ENCODE results near the gene CNIH3. TPM values are rescaled to one million over a fixed set of nuclear protein-coding genes. Genes with fewer than 3 reads are reported as not detected.

CNIH3 gene
- total and polyA plus RNA-seq, 2 of the 4 experiments (the other 2 are of a cell fraction): 2.0 to 2.9 TPM

DNA sequence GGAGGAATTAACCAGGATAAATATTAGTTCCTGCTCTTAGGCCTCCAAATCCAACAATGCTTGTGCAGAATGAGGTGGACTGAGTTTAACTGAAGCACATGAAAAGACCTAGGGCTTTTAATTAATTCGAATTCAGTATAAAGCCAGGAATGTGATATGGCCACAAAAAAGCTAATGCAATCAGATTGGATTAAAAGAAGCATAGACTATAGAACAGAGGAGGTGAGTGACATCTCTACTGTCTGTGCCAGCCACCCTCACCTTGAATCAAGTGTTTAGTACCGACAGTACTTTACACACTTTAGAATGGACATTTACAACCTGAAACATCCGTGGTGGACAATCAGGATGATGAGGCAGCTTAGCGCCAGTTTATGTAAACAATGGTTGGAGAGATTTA is 62.1 kb downstream of the CNIH3 start:
- Histone ChIP-seq H3K23ac (ENCODE audit: low read depth, low read length) (no peak overlapping the region), H3K27me3 (ENCODE audit: control insufficient read depth, insufficient read depth, low read length) (no peaks in the 10 kb centered on the region; the same call in 1 of the 2 replicates), H3K36me3 (ENCODE audit: control insufficient read depth, insufficient read depth, low read length) (no peaks in the 10 kb centered on the region), H3K4me2 (ENCODE audit: low read depth, low read length) (no peak overlapping the region), H4K20me1 (ENCODE audit: insufficient read depth, low read length) (no peaks in the 10 kb centered on the region), H2AK9ac (replicated peaks; ENCODE audit: low read depth, low read length, poor library complexity) (no peak overlapping the region), H3K27ac (ENCODE audit: insufficient read depth, low read length) (no peak overlapping the region), H3K9me1 (ENCODE audit: insufficient read depth, low read length) (no peaks in the 10 kb centered on the region), H2AK5ac (ENCODE audit: low read depth, low read length) (no peak overlapping the region), H2BK120ac (ENCODE audit: low read depth, low read length) (no peak overlapping the region), H2BK15ac (ENCODE audit: low read depth, low read length) (no peak overlapping the region), H2BK5ac (ENCODE audit: low read depth, low read length, poor library complexity, severe bottlenecking) (no peak overlapping the region), H3K18ac (ENCODE audit: low read depth, low read length) (no peak overlapping the region), H4K91ac (ENCODE audit: insufficient read depth, low read depth, low read length) (no peak overlapping the region), H3K14ac (replicated peaks; ENCODE audit: low read depth, low read length) (no peak overlapping the region), H3K79me1 (ENCODE audit: low read depth in 1 of 2, low read length in 2 of 2) (0 out of 4 replicates have a peak, but pooled peaks cover 0 to 2% of the 10 kb centered on the region in 2 experiments), H3K9me3 (ENCODE audit: control insufficient read depth, insufficient read depth, low read length) (no peaks in the 10 kb centered on the region), H3K9ac (ENCODE audit: low read depth, low read length) (no peak overlapping the region), H3K4me1 (ENCODE audit: control insufficient read depth, insufficient read depth, low read length) (no peaks in the 10 kb centered on the region), H3K4me3 (ENCODE audit: insufficient read depth, low read depth, low read length) (no peak overlapping the region), H2BK20ac (ENCODE audit: low read depth, low read length) (no peak overlapping the region), H3K4ac (ENCODE audit: low read depth, low read length) (no peak overlapping the region), H2AFZ (replicated peaks; ENCODE audit: low read length, poor library complexity) (no peak overlapping the region), H4K8ac (ENCODE audit: low read depth in 2 of 2, low read length in 2 of 2) (no peak overlapping the region), H4K5ac (ENCODE audit: low read depth, low read length) (no peak overlapping the region), H3K56ac (ENCODE audit: extremely low read depth, insufficient read depth, low read length) (no peak overlapping the region)
- ChIA-PET CTCF (interaction anchor here (1.3 kb wide), 1 partner anchor 244 kb away, joined by 3 read pairs; no protein-coding TSS in a partner anchor), POLR2A (ENCODE audit: unreplicated experiment) (no interaction called here)
- DNase-seq: no peak
- no peak for ATAC-seq (ENCODE audit: low read depth)
- dilution Hi-C loops (cut with HindIII; ENCODE audit: low sequenced_read_pairs, unreplicated experiment) (no loop called here), in situ Hi-C loops (cut with MboI; ENCODE audit: low sequenced_read_pairs) (no loop called here), intact Hi-C loops (cut with micrococcal nuclease) (no loop called here)
- no TSS peak for BruUV-seq (replicated peaks)
- no CpG with 5 or more reads among the region's 4 CpGs for WGBS, 2 experiments (ENCODE audit: extremely low coverage in 2 of 2, insufficient read length in 1 of 2)
- TF ChIP-seq RCOR1 (IDR thresholded peaks at IDR 0.05; ENCODE audit: insufficient replicate concordance, low read length): no peak
- no peak for TF ChIP-seq CHD1 (IDR thresholded peaks at IDR 0.05; ENCODE audit: low read depth, low read length)
- no peak for TF ChIP-seq FOS (IDR thresholded peaks at IDR 0.05; ENCODE audit: low read depth, low read length)
- TF ChIP-seq NFE2L2 (IDR thresholded peaks at IDR 0.05; ENCODE audit: low read depth, low read length): no peak
- no peak for TF ChIP-seq SMC3 (IDR thresholded peaks at IDR 0.05; ENCODE audit: low read depth, low read length)
- TF ChIP-seq MXI1 (IDR thresholded peaks at IDR 0.05; ENCODE audit: borderline replicate concordance, low read depth, low read length): no peak
- TF ChIP-seq, protein P1, sequence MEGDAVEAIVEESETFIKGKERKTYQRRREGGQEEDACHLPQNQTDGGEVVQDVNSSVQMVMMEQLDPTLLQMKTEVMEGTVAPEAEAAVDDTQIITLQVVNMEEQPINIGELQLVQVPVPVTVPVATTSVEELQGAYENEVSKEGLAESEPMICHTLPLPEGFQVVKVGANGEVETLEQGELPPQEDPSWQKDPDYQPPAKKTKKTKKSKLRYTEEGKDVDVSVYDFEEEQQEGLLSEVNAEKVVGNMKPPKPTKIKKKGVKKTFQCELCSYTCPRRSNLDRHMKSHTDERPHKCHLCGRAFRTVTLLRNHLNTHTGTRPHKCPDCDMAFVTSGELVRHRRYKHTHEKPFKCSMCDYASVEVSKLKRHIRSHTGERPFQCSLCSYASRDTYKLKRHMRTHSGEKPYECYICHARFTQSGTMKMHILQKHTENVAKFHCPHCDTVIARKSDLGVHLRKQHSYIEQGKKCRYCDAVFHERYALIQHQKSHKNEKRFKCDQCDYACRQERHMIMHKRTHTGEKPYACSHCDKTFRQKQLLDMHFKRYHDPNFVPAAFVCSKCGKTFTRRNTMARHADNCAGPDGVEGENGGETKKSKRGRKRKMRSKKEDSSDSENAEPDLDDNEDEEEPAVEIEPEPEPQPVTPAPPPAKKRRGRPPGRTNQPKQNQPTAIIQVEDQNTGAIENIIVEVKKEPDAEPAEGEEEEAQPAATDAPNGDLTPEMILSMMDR (conservative IDR thresholded peaks at IDR 0.05; ENCODE audit: low read depth, low read length): no peak
- no peak for TF ChIP-seq BHLHE40 (IDR thresholded peaks at IDR 0.05; ENCODE audit: low read depth, low read length)
- TF ChIP-seq, protein P2, sequence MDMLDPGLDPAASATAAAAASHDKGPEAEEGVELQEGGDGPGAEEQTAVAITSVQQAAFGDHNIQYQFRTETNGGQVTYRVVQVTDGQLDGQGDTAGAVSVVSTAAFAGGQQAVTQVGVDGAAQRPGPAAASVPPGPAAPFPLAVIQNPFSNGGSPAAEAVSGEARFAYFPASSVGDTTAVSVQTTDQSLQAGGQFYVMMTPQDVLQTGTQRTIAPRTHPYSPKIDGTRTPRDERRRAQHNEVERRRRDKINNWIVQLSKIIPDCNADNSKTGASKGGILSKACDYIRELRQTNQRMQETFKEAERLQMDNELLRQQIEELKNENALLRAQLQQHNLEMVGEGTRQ (IDR thresholded peaks at IDR 0.05; ENCODE audit: low read depth, low read length): no peak
- TF ChIP-seq POLR2A (IDR thresholded peaks at IDR 0.05; ENCODE audit: low read depth, low read length): no peak
- TF ChIP-seq MAZ (IDR thresholded peaks at IDR 0.05; ENCODE audit: borderline replicate concordance, low read depth, low read length): no peak
- no peak for TF ChIP-seq RFX5 (IDR thresholded peaks at IDR 0.05; ENCODE audit: low read depth, low read length)
- no peak for TF ChIP-seq CEBPB (IDR thresholded peaks at IDR 0.05; ENCODE audit: low read depth, low read length)

All from IMR-90 (cell line).